ENCODE measurements around the gene KDM2A.
"Not testable (repeated sequence)": the region's sequence is repeated elsewhere in the genome, so short reads cannot be mapped to it uniquely, and the experiment has no call there.

The KDM2A gene

DNA sequence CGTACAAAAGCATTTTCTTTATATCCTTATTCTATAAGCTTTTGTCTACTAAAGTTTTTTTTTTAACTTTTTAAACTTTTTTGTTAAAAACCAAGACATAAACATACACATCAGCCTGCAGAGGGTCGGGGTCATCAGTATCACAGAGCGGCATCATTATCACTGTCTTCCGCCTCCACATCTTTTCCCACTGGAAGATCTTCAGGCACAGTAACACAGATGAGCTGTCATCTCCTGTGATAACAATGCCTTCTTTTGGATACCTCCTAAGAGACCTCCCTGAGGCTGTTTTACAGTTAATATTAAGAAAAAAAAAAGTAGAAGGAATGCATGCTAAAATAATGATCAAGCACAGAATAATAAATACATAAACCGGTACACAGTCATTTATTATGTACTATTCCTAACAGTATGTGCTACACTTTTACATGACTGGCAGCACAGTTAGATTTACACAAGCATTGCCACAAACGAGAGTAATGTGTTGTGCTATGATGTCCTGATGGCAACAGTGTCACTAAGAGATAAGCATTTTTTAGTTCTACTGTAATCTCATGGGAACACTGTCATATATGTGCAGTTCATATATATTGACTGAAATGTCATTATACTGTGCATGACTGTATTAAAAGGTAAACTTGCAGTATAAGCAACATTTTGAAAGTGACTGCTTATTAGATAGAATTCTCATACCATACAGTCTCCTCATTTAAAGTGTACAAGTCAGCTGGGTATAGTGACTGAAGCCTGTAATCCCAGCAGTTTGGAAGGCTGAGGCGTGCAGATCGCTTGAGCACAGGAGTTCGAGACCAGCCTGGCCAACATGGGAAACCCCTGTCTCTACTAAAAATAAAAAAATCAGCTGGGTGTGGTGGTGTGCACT is 58.6 kb downstream of the KDM2A start:
- Histone ChIP-seq H3K4me2 (ENCODE audit: low read length) (no peak overlapping the region), H3K4me3 (ENCODE audit: low read length) (no peak overlapping the region), H3K36me3 (ENCODE audit: insufficient read depth, low read length) (peaks cover 24% of the 10 kb centered on the region), H3K4me1 (ENCODE audit: control insufficient read depth, insufficient read depth, low read length) (peaks cover 19% of the 10 kb centered on the region), H3K9me3 (replicated peaks; ENCODE audit: low read length) (no peaks in the 10 kb centered on the region), H3K27me3 (ENCODE audit: control insufficient read depth, insufficient read depth, low read length) (no peaks in the 10 kb centered on the region), H3K9ac (ENCODE audit: low read depth, low read length) (no peak overlapping the region)

DNA sequence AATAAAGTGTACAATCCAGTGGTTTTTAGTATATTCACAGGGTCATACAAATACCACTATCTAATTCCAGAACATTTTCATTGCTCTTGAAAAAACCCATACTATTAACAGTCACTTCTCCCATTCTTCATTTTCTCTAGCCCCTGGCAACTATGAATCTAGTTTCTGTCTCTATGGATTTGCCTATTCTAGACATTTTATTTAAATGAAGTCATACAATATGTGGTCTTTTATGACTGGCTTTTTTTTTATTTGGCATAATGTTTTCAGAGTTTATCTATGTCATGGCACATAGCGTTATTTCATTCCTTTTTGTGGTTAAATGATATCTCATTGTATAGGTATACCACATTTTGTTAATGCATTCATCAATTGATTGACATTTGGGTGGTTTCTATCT is 59.4 kb downstream of the KDM2A start:
- Histone ChIP-seq H3K27me3 (ENCODE audit: control insufficient read depth, insufficient read depth, low read length) (no peaks in the 10 kb centered on the region), H3K9ac (ENCODE audit: low read depth, low read length) (no peak overlapping the region), H3K36me3 (ENCODE audit: insufficient read depth, low read length) (peaks cover 31% of the 10 kb centered on the region), H3K4me2 (ENCODE audit: low read length) (no peak overlapping the region), H3K4me3 (ENCODE audit: low read length) (no peak overlapping the region), H3K9me3 (replicated peaks; ENCODE audit: low read length) (no peaks in the 10 kb centered on the region), H3K4me1 (ENCODE audit: control insufficient read depth, insufficient read depth, low read length) (peaks cover 19% of the 10 kb centered on the region)

DNA sequence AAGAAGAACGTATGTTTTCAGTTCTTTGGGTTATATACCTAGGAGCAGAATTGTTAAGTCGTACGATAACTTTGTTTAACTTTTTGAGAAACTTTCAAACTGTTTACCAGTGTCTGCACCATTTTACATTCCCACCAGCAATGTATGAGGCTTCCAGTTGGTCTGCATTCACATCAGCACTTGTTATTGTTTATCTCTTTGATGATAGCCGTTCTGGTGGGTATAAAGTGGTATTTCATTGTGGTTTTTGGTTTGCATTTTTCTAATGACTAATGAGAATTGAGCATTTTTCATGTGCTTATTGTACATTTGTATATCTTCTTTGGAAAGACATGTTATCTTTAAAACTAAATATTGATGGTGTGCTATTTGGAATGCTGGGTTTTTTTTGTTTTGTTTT is 59.8 kb downstream of the KDM2A start:
- Histone ChIP-seq H3K4me3 (ENCODE audit: low read length) (no peak overlapping the region), H3K4me1 (ENCODE audit: control insufficient read depth, insufficient read depth, low read length) (peaks cover 19% of the 10 kb centered on the region), H3K36me3 (ENCODE audit: insufficient read depth, low read length) (peaks cover 35% of the 10 kb centered on the region), H3K27me3 (ENCODE audit: control insufficient read depth, insufficient read depth, low read length) (no peaks in the 10 kb centered on the region), H3K9me3 (replicated peaks; ENCODE audit: low read length) (no peaks in the 10 kb centered on the region), H3K4me2 (ENCODE audit: low read length) (no peak overlapping the region), H3K9ac (ENCODE audit: low read depth, low read length) (no peak overlapping the region)

DNA sequence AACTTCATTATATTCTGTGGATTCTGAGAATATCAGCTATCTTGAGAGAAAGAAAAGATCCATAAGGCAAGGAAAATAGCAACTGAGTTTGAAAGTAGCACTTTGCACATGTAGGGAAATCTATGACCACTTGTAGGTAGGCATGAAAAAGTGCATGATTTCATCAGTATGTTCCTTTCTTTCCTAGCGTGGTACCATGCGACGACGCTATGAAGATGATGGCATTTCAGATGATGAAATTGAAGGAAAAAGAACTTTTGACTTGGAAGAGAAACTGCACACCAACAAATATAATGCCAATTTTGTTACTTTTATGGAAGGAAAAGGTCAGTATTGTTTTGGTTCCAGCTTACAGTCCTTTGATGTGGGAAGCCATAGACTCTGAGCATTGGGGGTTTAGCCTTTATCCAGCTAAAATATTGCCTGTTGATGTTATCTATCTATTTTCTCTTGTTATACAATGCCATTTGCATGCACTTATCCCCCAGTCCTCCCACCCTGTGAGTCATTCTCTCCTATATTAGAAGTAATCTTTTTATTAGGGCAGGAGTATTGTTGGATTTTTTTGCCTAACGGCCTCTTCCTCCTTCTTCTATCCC is 60.9 kb downstream of the KDM2A start:
- Histone ChIP-seq H3K4me1 (ENCODE audit: control insufficient read depth, insufficient read depth, low read length) (peaks cover 19% of the 10 kb centered on the region), H3K4me3 (ENCODE audit: low read length) (no peak overlapping the region), H3K4me2 (ENCODE audit: low read length) (no peak overlapping the region), H3K27me3 (ENCODE audit: control insufficient read depth, insufficient read depth, low read length) (no peaks in the 10 kb centered on the region), H3K9me3 (replicated peaks; ENCODE audit: low read length) (no peaks in the 10 kb centered on the region), H3K9ac (ENCODE audit: low read depth, low read length) (no peak overlapping the region), H3K36me3 (ENCODE audit: insufficient read depth, low read length) (peaks cover 35% of the 10 kb centered on the region)

DNA sequence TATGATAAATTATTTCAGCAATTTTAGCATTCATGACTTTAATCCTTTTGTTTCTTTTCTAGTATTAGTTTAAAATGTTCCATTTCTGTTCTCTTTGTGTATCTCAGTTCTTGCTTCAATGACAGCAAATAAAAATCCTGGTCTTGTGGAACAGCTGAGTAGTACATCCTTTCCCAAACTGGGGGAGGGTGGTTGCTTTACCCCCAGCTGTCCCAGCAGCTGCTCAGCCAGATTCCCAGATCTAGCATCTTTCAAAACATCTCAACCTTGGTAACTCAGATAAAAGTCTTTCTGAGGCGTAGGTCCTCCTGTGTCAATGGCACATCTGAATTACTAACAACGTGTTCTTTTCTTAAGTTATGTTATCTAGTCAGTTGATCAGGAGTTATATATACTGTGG is 75.0 kb downstream of the KDM2A start:
- Histone ChIP-seq H3K4me2 (ENCODE audit: low read length) (no peak overlapping the region), H3K9ac (ENCODE audit: low read depth, low read length) (no peak overlapping the region), H3K4me1 (ENCODE audit: control insufficient read depth, insufficient read depth, low read length) (peaks cover 26% of the 10 kb centered on the region), H3K36me3 (ENCODE audit: insufficient read depth, low read length) (peaks cover 18% of the 10 kb centered on the region), H3K27me3 (ENCODE audit: control insufficient read depth, insufficient read depth, low read length) (no peaks in the 10 kb centered on the region), H3K4me3 (ENCODE audit: low read length) (no peak overlapping the region), H3K9me3 (replicated peaks; ENCODE audit: low read length) (no peaks in the 10 kb centered on the region)

DNA sequence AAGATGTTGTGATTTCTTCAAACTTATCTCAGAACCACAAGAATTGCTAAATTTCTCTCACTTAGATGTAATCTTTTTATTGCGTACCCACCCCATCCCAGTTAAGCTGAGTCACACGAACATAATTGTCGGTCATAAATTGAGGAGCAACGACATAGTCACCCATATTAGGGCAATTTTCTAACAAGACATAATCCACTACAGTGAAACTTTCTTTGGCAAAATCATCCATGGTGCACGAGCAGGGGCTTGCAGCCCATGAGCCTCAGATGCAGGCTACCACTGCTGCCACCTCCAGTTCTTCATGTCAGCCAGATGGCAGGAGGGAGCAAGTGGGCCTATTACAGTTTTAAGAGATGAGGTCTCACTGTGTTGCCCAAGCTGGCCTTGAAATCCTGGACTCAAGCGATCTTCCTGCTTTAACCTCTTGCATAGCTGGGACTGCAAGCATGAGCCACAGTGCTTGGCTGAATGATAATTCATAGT is 77.0 kb downstream of the KDM2A start:
- H3K36me3 ChIP-seq (ENCODE audit: insufficient read depth, low read length), result peaks cover 22% of the 10 kb centered on the region
- no peak overlapping the region for H3K9ac ChIP-seq (ENCODE audit: low read depth, low read length)
- H3K9me3 ChIP-seq (replicated peaks; ENCODE audit: low read length), result no peaks in the 10 kb centered on the region
- no peak overlapping the region for H3K4me3 ChIP-seq (ENCODE audit: low read length)
- H3K4me1 ChIP-seq (ENCODE audit: control insufficient read depth, insufficient read depth, low read length), result peaks cover 22% of the 10 kb centered on the region
- no peaks in the 10 kb centered on the region for H3K27me3 ChIP-seq (ENCODE audit: control insufficient read depth, insufficient read depth, low read length)
- H3K4me2 ChIP-seq (ENCODE audit: low read length), result peak overlapping the region; percentile 9

DNA sequence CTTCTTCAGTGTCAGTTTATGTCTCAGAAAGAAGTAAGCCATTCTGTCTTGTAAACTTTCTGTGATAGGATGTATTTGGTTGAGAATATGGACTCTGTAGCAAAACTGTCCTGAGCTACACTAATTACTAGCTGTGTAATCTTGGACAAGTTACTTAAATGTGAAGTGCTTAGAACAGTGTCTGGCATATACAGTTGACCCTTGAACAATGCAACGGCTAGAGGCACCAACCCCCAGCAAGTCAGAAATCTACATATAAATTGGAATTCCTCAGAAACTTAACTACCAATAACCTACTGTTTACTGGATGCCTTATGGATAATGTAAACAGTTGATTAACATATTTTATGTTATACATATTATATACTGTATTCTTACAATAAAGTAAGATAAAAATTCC is 78.5 kb downstream of the KDM2A start:
- Histone ChIP-seq H3K4me3 (ENCODE audit: low read length) (no peak overlapping the region), H3K4me2 (ENCODE audit: low read length) (no peak overlapping the region), H3K9ac (ENCODE audit: low read depth, low read length) (no peak overlapping the region), H3K27me3 (ENCODE audit: control insufficient read depth, insufficient read depth, low read length) (no peaks in the 10 kb centered on the region), H3K36me3 (ENCODE audit: insufficient read depth, low read length) (peaks cover 22% of the 10 kb centered on the region), H3K9me3 (replicated peaks; ENCODE audit: low read length) (no peaks in the 10 kb centered on the region), H3K4me1 (ENCODE audit: control insufficient read depth, insufficient read depth, low read length) (peaks cover 22% of the 10 kb centered on the region)

DNA sequence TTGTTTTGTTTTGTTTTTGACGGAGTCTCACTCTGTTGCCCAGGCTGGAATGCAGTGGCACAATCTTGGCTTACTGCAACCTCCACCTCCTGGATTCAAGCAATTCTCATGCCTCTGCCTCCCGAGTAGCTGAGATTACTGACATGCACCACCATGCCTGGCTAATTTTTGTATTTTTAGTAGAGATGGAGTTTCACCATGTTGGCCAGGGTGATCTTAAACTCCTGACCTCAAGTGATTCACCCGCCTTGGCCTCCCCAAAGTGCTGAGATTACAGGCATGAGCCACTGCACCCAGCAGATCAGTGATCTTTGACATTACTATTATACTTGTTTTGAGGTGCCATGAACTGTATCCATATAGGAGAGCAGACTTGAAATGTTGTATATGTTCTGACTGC is 79.7 kb downstream of the KDM2A start:
- H3K4me3 ChIP-seq (ENCODE audit: low read length); H3K27me3 ChIP-seq (ENCODE audit: control insufficient read depth, insufficient read depth, low read length); H3K9ac ChIP-seq (ENCODE audit: low read depth, low read length); H3K9me3 ChIP-seq (replicated peaks; ENCODE audit: low read length); H3K4me2 ChIP-seq (ENCODE audit: low read length): not testable (repeated sequence)
- peaks cover 22% of the 10 kb centered on the region for H3K36me3 ChIP-seq (ENCODE audit: insufficient read depth, low read length)
- peaks cover 27% of the 10 kb centered on the region for H3K4me1 ChIP-seq (ENCODE audit: control insufficient read depth, insufficient read depth, low read length)

DNA sequence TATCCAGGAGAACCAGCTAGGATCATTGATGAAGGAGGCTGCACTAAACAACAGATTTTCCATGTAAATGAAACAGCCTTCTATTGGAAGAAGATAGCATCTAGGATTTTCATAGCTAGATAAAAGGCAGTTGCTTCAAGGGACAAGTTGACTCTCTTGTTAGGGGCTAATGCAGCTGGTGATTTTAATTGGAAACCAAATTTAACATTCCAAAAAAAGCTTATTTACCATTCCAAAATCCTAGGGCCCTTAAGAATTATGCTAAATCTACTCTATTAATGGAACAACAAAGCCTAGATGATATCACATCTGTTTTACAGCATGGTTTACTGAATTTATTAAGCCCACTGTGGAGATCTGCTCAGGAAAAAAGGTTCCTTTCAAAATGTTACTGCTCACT is 80.7 kb downstream of the KDM2A start:
- peaks cover 27% of the 10 kb centered on the region for H3K4me1 ChIP-seq (ENCODE audit: control insufficient read depth, insufficient read depth, low read length)
- H3K9me3 ChIP-seq (replicated peaks; ENCODE audit: low read length), result no peaks in the 10 kb centered on the region
- no peak overlapping the region for H3K9ac ChIP-seq (ENCODE audit: low read depth, low read length)
- no peak overlapping the region for H3K4me2 ChIP-seq (ENCODE audit: low read length)
- H3K27me3 ChIP-seq (ENCODE audit: control insufficient read depth, insufficient read depth, low read length), result no peaks in the 10 kb centered on the region
- H3K4me3 ChIP-seq (ENCODE audit: low read length), result no peak overlapping the region
- peaks cover 20% of the 10 kb centered on the region for H3K36me3 ChIP-seq (ENCODE audit: insufficient read depth, low read length)

DNA sequence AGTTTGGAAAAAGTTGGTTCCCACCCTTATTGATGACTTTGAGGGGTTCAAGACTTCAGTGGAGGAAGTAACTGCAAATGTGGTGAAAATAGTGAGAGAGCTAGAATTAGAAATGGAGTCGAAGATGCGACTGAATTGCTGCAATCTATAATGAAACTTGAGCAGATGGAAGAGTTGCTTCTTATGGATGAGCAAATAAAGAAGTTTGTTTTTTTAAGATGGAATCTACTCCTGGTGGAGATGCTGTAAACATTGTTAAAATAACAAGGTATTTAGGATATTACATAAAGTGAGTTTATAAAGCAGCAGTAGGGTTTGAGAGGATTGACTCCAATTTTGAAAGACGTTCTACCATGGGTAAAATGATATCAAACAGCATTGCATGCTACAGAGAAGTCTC is 83.0 kb downstream of the KDM2A start:
- Histone ChIP-seq H3K9ac (ENCODE audit: low read depth, low read length) (no peak overlapping the region), H3K4me2 (ENCODE audit: low read length) (no peak overlapping the region), H3K36me3 (ENCODE audit: insufficient read depth, low read length) (peaks cover 21% of the 10 kb centered on the region), H3K4me3 (ENCODE audit: low read length) (no peak overlapping the region), H3K27me3 (ENCODE audit: control insufficient read depth, insufficient read depth, low read length) (no peaks in the 10 kb centered on the region), H3K4me1 (ENCODE audit: control insufficient read depth, insufficient read depth, low read length) (peaks cover 10% of the 10 kb centered on the region), H3K9me3 (replicated peaks; ENCODE audit: low read length) (no peaks in the 10 kb centered on the region)

DNA sequence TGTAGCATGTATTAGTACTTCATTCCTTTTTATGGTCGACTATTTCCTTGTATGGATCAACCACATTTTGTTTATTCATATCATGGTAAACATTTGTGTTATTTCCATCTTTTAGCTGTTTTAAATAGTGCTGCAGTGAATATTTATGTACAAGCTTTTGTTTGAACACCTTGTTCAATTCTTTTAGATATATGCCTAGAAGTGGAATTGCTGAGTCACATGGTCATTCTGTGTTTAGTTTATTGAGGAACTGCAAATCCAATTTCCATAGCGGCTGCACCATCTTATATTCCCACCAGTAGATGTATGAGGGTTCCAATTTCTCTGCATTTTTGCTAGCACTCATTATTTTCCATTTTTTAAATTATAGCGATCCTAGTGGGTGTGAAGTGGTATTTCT is 85.8 kb downstream of the KDM2A start:
- no peaks in the 10 kb centered on the region for H3K9me3 ChIP-seq (replicated peaks; ENCODE audit: low read length)
- no peak overlapping the region for H3K4me3 ChIP-seq (ENCODE audit: low read length)
- peaks cover 15% of the 10 kb centered on the region for H3K36me3 ChIP-seq (ENCODE audit: insufficient read depth, low read length)
- peaks cover 5% of the 10 kb centered on the region for H3K4me1 ChIP-seq (ENCODE audit: control insufficient read depth, insufficient read depth, low read length)
- H3K27me3 ChIP-seq (ENCODE audit: control insufficient read depth, insufficient read depth, low read length), result no peaks in the 10 kb centered on the region
- H3K4me2 ChIP-seq (ENCODE audit: low read length), result no peak overlapping the region
- no peak overlapping the region for H3K9ac ChIP-seq (ENCODE audit: low read depth, low read length)

DNA sequence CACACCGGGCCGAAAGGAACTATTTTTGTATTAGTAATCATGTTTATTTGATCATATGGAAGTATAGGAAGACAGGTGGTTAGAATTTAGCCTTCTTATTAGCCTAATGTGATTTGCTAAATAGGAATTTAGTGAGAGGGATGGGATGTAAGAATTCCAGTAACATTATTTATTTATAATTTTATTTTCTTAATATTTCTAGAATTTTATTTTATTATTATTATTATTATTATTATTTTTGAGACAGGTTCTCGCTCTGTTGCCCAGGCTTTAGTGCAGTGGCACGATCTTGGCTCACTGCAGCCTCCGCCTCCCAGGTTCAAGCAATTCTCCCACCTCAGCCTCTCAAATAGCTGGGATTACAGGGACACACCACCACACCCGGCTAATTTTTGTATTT is 90.2 kb downstream of the KDM2A start:
- H3K4me3 ChIP-seq (ENCODE audit: low read length); H3K4me1 ChIP-seq (ENCODE audit: control insufficient read depth, insufficient read depth, low read length); H3K9ac ChIP-seq (ENCODE audit: low read depth, low read length); H3K27me3 ChIP-seq (ENCODE audit: control insufficient read depth, insufficient read depth, low read length); H3K4me2 ChIP-seq (ENCODE audit: low read length); H3K9me3 ChIP-seq (replicated peaks; ENCODE audit: low read length): not testable (repeated sequence)
- H3K36me3 ChIP-seq (ENCODE audit: insufficient read depth, low read length), result peaks cover 37% of the 10 kb centered on the region

Data from skeletal muscle satellite cell (primary cell).